ENCODE measurements around the gene RBMS3. TPM values are rescaled to one million over a fixed set of nuclear protein-coding genes. Genes with fewer than 3 reads are reported as not detected.

Gene RBMS3
- total and polyA plus RNA-seq, 2 of the 8 experiments (the other 6 are each of a cell fraction or from before 2014, with no cell fraction given): 3.7 to 6.9 TPM

DNA sequence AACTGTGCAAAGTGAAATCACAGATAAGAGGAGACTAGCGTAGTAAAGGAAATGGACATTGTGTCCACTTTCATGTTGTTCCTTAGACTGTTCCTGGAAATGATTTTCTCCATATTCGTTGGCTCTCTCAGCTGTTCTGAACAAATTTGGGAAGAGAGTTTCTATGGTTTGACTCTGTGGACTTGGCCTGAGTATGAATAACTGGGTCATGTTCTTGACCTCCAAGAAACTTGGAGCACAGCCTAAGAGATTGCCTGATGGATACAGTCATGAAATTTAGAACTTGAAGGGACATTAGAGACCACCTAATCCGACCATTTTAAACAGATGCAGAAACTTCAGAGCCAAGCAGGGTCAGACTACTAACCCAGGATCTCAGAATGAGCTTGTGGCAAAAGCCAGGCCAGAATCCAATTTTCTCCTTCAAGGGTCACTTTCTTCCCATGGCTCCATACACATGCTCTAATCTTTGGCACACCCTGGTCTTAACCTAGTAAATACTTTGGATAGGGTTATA is 430.4 kb downstream of the RBMS3 start:
- Histone ChIP-seq H3K9me3 (ENCODE audit: insufficient read depth in 2 of 2, low read depth in 1 of 2, low read length in 1 of 2) (no peaks in the 10 kb centered on the region), H2BK5ac (ENCODE audit: low read depth, low read length) (no peak overlapping the region), H4K8ac (ENCODE audit: extremely low read depth, insufficient read depth, low read length) (no peak overlapping the region), H2AK5ac (ENCODE audit: low read depth, low read length) (no peak overlapping the region), H4K91ac (replicated peaks; ENCODE audit: insufficient read length, low read length) (no peak overlapping the region), H3K79me1 (ENCODE audit: low read depth, low read length) (no peaks in the 10 kb centered on the region), H3K36me3 (ENCODE audit: control insufficient read depth in 2 of 4, insufficient read depth in 4 of 4, low read length in 3 of 4) (no peaks in the 10 kb centered on the region), H3K23me2 (ENCODE audit: low read depth, low read length) (no peaks in the 10 kb centered on the region), H3K27ac (ENCODE audit: low read depth, low read length) (no peak overlapping the region), H3K27me3 (replicated peaks in 1 of 4; ENCODE audit: control insufficient read depth in 3 of 4, extremely low read depth in 1 of 4, insufficient read depth in 3 of 4, low read length in 3 of 4) (no peaks in the 10 kb centered on the region), H3K14ac (ENCODE audit: insufficient read length) (no peak overlapping the region), H4K20me1 (replicated peaks in 1 of 2; ENCODE audit: control insufficient read depth in 1 of 2, insufficient read depth in 2 of 2, low read length in 2 of 2) (no peaks in the 10 kb centered on the region), H2BK20ac (ENCODE audit: low read length) (no peak overlapping the region), H4K5ac (ENCODE audit: insufficient read length, low read depth, low read length) (no peak overlapping the region), H2BK15ac (ENCODE audit: low read length) (no peak overlapping the region), H3K4ac (replicated peaks; ENCODE audit: insufficient read length, low read depth, low read length) (no peak overlapping the region), H2BK120ac (replicated peaks; ENCODE audit: low read depth, low read length) (no peak overlapping the region), H3K4me1 (replicated peaks in 1 of 4; ENCODE audit: control insufficient read depth in 3 of 4, insufficient read depth in 4 of 4, low read length in 3 of 4) (peaks cover 0 to 1% (median 0%) of the 10 kb centered on the region in 4 experiments; a peak in 1 of 7 replicates), H2AFZ (ENCODE audit: low read length) (no peak overlapping the region), H3K23ac (ENCODE audit: insufficient read length) (no peak overlapping the region), H3K18ac (ENCODE audit: extremely low read depth, low read length) (no peak overlapping the region), H2BK12ac (ENCODE audit: low read depth, low read length) (no peak overlapping the region), H3K4me2 (ENCODE audit: insufficient read depth in 1 of 2, low read depth in 2 of 2, low read length in 2 of 2) (no peak overlapping the region), H3K4me3 (ENCODE audit: extremely low read depth in 1 of 4, insufficient read depth in 2 of 4, low read depth in 3 of 4, low read length in 4 of 4) (no peak overlapping the region), H3K56ac (replicated peaks; ENCODE audit: insufficient read length, low read depth, low read length) (no peak overlapping the region), H3K79me2 (ENCODE audit: control insufficient read depth in 1 of 2, insufficient read depth in 2 of 2, low read length in 2 of 2) (no peaks in the 10 kb centered on the region), H3K9ac (replicated peaks in 1 of 4; ENCODE audit: extremely low read depth in 1 of 4, low read depth in 3 of 4, low read length in 3 of 4) (no peak overlapping the region)
- no peak for FAIRE-seq
- no peak for TF ChIP-seq POLR2A (IDR thresholded peaks at IDR 0.05; ENCODE audit: control extremely low read depth in 1 of 2, low read depth in 2 of 2, low read length in 2 of 2)
- no peak for TF ChIP-seq BACH1 (IDR thresholded peaks at IDR 0.05; ENCODE audit: low read length)
- TF ChIP-seq RFX5 (IDR thresholded peaks at IDR 0.05; ENCODE audit: borderline replicate concordance, low read depth, low read length): no peak
- TF ChIP-seq TEAD4 (IDR thresholded peaks at IDR 0.05; ENCODE audit: low read depth, low read length): no peak
- TF ChIP-seq HDAC6 (IDR thresholded peaks at IDR 0.05; ENCODE audit: low read depth, low read length): no peak
- 96% methylated on average over 3 of the region's 3 CpGs; no CpG with 5 or more reads in 1 of the 2 experiments for WGBS, 2 experiments (ENCODE audit: extremely low coverage in 1 of 2, insufficient coverage in 1 of 2, insufficient read length in 1 of 2, insufficient replicate concordance in 2 of 2, low coverage in 1 of 2, low lambda C conversion rate in 2 of 2, missing lambda C conversion rate in 1 of 2)
- DNase-seq (ENCODE audit: low read depth in 1 of 2, low spot score in 2 of 2): no peak
- CTCF ChIA-PET (ENCODE audit: partially characterized antibody): interaction anchor here (1.0 to 1.7 kb wide), 4 partner anchors 13 to 487 kb away, joined by 3 to 4 read pairs (median 3); no protein-coding TSS in a partner anchor
- POLR2A ChIA-PET (ENCODE audit: partially characterized antibody): no interaction called here
